Ascending aorta (tissue), 2 donors: ENCODE data around the gene PITPNC1. TPM values are rescaled to one million over a fixed set of nuclear protein-coding genes. Genes with fewer than 3 reads are reported as not detected.
"Not testable (repeated sequence)": the region's sequence is repeated elsewhere in the genome, so short reads cannot be mapped to it uniquely, and the experiment has no call there.

Experiments used
- DNase-seq, 2 donors: peaks; one replicate each; pipeline ENCODE4 v3.0.0-alpha.2; 2019; ENCODE audit warnings: low spot score in 2 of 2
- H3K27ac ChIP-seq, 2 donors: fragments of 200-600 bp; sonication (generic); one replicate each; pipeline ENCODE4 v1.5.1; 2016 to 2017; ENCODE audit warnings: mild to moderate bottlenecking in 1 of 2
- H3K27me3 ChIP-seq: fragments of 200-600 bp; sonication (generic); one replicate; pipeline ENCODE4 v1.5.1; 2017
- H3K36me3 ChIP-seq, 2 donors: fragments of 200-600 bp; sonication (generic); one replicate each; pipeline ENCODE4 v1.5.1; 2016
- H3K4me1 ChIP-seq, 2 donors: fragments of 200-600 bp; sonication (generic); one replicate each; pipeline ENCODE4 v1.5.1; 2016 to 2017; ENCODE audit warnings: mild to moderate bottlenecking in 1 of 2
- H3K4me3 ChIP-seq, 2 donors: fragments of 200-600 bp; sonication (generic); one replicate each; pipeline ENCODE4 v1.5.1; 2016 to 2017; ENCODE audit warnings: mild to moderate bottlenecking in 1 of 2
- H3K9me3 ChIP-seq, 2 donors: fragments of 200-600 bp; sonication (generic); one replicate each; pipeline ENCODE4 v1.5.1; 2016
- intact Hi-C: fragments of 100-400 bp; cut with DNase I; formaldehyde crosslinking; loops from one replicate; pipeline ENCODE4 v1.15.1; 2023
- total RNA-seq: library from RNA; depleted of rRNA; stranded (reverse); fragments of >200 nt; gene quantifications from one replicate; pipeline ENCODE4 v1.1.0, GENCODE V29; 2016
- TF ChIP-seq, protein P1 (sequence below), 3 experiments: fragments of 200-600 bp in 2 of 3; fragments of 450-650 bp in 1 of 3; sonication (generic) in 2 of 3; IDR thresholded peaks; one replicate each; pipeline ENCODE4 v1.5.1; 2016 to 2019; ENCODE audit warnings: antibody characterized with exemption in 3 of 3, mild to moderate bottlenecking in 1 of 3, moderate library complexity in 1 of 3

Gene PITPNC1
- total RNA-seq, 1 donor from 2014 or later: 10.9 TPM

DNA sequence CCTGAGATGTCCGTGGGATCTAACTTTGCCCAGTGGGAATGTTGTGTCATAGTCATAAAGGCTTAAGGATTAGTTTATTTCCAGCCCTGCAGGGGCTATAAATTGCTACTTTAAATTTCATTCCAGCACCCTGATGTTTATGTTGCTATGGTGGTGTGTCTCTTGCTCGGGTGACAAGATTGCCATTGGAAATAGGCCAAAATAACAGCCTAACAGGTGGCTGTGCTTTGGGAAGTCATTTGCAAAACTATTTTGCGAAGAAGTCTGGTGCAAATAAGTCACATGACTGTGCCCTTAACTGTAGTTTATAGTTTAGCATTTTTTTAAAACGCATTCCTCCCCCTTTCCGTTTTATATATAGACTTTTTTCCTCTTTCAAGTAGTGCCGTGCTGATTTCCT, 23.1 kb downstream of the PITPNC1 start:
- intact Hi-C loops: no loop called here
- H3K27ac ChIP-seq: no peak overlapping the region
- H3K4me1 ChIP-seq: no peaks in the 10 kb centered on the region
- TF ChIP-seq, protein P1, sequence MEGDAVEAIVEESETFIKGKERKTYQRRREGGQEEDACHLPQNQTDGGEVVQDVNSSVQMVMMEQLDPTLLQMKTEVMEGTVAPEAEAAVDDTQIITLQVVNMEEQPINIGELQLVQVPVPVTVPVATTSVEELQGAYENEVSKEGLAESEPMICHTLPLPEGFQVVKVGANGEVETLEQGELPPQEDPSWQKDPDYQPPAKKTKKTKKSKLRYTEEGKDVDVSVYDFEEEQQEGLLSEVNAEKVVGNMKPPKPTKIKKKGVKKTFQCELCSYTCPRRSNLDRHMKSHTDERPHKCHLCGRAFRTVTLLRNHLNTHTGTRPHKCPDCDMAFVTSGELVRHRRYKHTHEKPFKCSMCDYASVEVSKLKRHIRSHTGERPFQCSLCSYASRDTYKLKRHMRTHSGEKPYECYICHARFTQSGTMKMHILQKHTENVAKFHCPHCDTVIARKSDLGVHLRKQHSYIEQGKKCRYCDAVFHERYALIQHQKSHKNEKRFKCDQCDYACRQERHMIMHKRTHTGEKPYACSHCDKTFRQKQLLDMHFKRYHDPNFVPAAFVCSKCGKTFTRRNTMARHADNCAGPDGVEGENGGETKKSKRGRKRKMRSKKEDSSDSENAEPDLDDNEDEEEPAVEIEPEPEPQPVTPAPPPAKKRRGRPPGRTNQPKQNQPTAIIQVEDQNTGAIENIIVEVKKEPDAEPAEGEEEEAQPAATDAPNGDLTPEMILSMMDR (IDR thresholded peaks at IDR 0.05): no peak
- DNase-seq: no peak
- no peaks in the 10 kb centered on the region for H3K27me3 ChIP-seq
- no peaks in the 10 kb centered on the region for H3K36me3 ChIP-seq
- H3K4me3 ChIP-seq: no peak overlapping the region
- H3K9me3 ChIP-seq: no peaks in the 10 kb centered on the region

DNA sequence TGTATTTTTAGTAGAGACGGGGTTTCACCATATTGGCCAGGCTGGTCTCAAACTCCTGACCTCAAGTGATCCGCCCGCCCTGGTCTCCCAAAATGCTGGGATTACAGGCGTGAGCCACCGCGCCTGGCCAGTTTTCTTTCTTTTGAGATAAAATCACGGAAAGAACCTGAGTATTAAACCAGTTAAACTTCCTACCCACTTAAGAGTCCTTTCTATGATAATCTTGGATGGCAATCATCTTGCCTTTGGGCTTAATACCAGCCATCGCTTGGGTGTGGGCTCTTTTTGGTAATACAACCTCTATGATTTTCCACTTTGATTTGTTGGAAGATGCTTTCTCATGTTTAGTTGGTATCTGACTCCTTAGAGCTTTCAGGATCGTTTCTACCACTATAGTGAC, 24.0 kb downstream of the PITPNC1 start:
- no peak overlapping the region for H3K4me3 ChIP-seq
- no peaks in the 10 kb centered on the region for H3K9me3 ChIP-seq
- intact Hi-C loops: no loop called here
- no peaks in the 10 kb centered on the region for H3K4me1 ChIP-seq
- no peaks in the 10 kb centered on the region for H3K36me3 ChIP-seq
- no peak overlapping the region for H3K27ac ChIP-seq
- TF ChIP-seq, protein P1 (IDR thresholded peaks at IDR 0.05): no peak
- H3K27me3 ChIP-seq: no peaks in the 10 kb centered on the region
- DNase-seq: no peak

DNA sequence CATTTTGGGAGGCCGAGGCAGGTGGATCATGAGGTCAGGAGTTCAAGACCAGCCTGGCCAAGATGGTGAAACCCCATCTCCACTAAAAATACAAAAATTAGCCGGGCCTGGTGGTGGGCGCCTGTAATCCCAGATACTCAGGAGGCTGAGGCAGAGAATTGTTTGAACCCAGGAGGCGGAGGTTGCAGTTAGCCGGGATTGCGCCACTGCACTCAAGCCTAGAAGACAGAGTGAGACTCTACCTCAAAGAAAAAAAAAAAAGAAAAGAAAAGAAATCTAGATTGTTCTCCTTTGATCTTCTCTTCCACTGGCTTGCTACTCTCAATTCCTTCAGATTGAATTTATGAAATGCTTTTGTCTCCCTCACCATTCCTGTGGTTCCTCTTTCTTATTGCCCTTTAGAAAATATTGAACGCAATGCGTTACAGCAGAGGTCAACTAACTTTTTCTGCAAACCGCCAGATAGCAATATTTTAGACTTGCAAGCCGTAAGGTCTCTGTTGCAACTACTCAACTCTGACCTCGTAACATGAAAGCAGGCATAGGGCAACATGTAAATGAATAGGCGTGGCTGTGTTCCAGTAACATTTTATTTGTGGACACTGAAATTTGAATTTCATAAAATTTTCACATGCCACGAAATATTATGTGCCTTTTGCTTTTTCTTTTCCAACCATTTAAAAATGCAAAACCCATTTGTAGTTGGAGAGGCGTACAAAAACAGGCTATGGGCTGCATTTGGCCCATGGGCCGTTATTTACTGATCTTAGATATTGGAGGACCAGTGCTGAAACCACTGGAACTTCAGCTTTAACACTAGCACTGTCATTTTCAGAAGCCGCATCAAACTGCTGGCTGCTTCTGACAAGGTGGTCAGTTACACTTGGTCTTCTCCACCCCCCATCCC, 24.8 kb downstream of the PITPNC1 start:
- intact Hi-C loops: no loop called here
- no peaks in the 10 kb centered on the region for H3K36me3 ChIP-seq

DNA sequence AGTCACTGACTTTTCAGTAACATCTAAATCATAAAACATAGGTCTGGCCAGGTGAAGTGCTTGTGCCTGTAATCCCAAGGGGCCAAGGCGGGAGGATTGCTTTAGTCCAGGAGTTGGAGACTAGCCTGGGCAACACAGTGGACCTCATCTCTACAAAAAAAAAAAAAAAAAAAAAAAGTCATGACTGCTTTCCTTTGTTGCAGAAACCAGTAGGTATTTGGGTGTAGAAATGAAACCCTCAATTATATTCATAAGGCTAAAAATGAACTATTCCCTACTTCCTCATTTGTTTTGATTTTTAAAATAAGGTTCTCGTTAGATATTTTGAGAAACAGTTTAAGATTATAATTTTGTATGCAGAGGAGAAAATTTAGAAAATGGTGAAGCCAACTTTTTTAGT, 26.0 kb downstream of the PITPNC1 start:
- intact Hi-C loops: no loop called here
- H3K27me3 ChIP-seq: no peaks in the 10 kb centered on the region
- no peak for DNase-seq
- H3K9me3 ChIP-seq: no peaks in the 10 kb centered on the region
- no peaks in the 10 kb centered on the region for H3K4me1 ChIP-seq
- no peak overlapping the region for H3K4me3 ChIP-seq
- H3K27ac ChIP-seq: no peak overlapping the region
- H3K36me3 ChIP-seq: no peaks in the 10 kb centered on the region
- TF ChIP-seq, protein P1 (IDR thresholded peaks at IDR 0.05): no peak

More for the DNA sequence above, 24.8 kb downstream of the PITPNC1 start:
- Histone ChIP-seq H3K4me1 (no peaks in the 10 kb centered on the region), H3K27ac (peak overlapping the region in 1 of 2 donors; percentile 2), H3K9me3 (no peaks in the 10 kb centered on the region), H3K4me3 (no peak overlapping the region), H3K27me3 (no peaks in the 10 kb centered on the region)
- no peak for DNase-seq
- TF ChIP-seq, protein P1 (IDR thresholded peaks at IDR 0.05): no peak

DNA sequence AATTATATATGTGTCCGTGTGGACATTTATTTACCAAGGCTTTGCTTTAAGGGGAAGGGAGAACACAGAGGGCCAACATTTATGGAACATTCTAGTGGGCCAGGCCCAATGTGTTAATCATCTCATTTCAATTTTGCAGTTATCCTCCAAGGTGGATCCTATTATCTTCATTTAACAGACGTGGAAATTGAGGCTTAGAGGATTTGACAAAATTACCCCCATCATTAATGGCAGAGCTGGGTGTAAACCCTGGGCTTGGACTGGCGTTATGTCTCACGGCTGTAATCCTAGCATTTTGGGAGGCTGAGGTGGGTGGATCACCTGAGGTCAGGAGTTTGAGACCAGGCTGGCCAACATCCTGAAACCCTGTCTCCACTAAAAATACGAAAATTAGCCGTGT, 26.4 kb downstream of the PITPNC1 start:
- H3K4me3 ChIP-seq: no peak overlapping the region
- H3K27ac ChIP-seq: no peak overlapping the region
- DNase-seq: no peak
- intact Hi-C loops: no loop called here
- H3K4me1 ChIP-seq: no peaks in the 10 kb centered on the region
- no peaks in the 10 kb centered on the region for H3K27me3 ChIP-seq
- H3K9me3 ChIP-seq: no peaks in the 10 kb centered on the region
- no peaks in the 10 kb centered on the region for H3K36me3 ChIP-seq
- TF ChIP-seq, protein P1 (IDR thresholded peaks at IDR 0.05): no peak

DNA sequence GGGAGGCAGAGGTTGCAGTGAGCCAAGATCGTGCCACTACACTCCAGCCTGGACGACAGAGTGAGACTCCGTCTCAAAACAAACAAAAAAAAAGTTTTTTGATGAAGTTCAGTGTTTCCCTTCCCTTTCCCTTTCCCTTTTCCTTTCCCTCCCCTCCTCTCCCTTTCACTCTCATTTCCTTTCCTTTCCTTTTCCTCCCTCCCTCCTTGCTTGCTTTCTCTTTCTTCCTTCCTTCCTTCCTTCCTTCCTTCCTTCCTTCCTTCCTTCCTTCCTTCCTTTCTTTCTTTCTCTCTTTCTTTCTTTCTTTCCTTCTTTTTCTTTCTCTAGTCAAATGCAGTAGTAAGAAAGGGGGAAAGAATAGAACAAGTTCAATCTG, 31.4 kb downstream of the PITPNC1 start:
- H3K27ac ChIP-seq: not testable (repeated sequence)

More for the DNA sequence above, 31.4 kb downstream of the PITPNC1 start:
- DNase-seq, H3K4me1 ChIP-seq, H3K27me3 ChIP-seq, H3K36me3 ChIP-seq, intact Hi-C loops, H3K4me3 ChIP-seq, H3K9me3 ChIP-seq: not testable (repeated sequence)
